Measurements from ENCODE around the gene IQCM.
"Not testable (repeated sequence)": the region's sequence is repeated elsewhere in the genome, so short reads cannot be mapped to it uniquely, and the experiment has no call there.

Gene IQCM

DNA sequence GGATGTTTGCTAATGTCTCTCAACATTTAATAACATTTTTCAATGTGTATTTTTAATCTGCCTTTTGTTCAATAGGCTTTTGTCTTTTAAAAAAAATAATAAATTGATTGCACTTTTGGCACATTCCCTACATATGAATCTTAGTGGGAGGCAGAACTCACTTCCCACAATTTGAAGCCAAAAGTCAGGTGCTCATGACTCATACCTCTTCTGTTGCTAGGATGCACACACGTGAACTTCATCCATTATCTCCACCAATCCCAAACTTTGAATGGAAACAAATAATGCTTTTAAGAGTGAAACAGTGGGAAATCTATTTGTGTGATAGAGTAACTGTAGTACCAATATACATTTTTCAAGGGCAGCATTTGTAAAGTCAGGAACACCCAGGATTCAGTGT lies 260.5 kb downstream of the IQCM start:
- no peak for DNase-seq

DNA sequence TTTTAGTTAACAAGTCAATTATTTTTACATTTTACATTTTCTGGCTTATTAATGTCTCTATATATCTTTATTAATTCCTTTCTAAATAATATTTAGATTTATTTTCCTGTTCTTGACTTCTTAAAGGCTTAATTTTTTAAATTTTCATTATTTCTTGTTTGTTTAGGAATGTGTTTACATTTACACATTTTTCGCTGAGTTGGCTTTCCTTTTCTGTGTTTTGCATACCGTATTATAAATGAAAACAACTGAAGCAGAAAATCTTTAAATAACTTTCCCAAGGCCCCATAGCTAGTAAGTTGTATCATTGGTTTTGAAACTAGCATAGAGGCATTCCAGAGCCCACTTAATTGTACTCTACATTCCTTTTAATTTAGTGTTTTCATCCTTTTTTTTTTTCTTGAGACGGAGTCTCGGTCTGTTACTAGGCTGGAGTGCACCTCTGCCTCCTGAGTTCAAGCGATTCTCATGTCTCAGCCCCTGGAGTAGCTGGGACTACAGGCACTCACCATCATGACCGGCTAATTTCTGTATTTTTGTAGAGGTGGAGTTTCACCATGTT lies 261.6 kb downstream of the IQCM start:
- no peak for DNase-seq

DNA sequence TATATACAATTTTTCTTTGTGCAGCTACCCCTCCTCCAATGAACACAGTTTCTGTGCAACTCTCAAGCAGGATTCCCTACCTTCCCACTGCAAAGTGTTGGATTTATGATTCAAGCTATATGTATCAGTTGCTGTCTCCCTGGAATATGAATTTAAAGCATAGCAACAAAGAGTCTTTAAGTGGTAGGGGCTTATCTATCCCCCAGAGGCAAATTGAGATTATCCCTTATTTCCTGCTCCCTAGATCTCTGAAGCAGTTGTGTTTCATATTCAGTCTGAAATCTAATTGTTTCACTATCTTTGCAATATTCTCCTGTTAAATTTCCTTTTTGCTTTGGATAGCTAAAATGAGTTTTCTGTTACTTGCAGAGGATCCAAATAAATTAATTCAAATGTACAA lies 263.0 kb downstream of the IQCM start:
- no peak for DNase-seq

DNA sequence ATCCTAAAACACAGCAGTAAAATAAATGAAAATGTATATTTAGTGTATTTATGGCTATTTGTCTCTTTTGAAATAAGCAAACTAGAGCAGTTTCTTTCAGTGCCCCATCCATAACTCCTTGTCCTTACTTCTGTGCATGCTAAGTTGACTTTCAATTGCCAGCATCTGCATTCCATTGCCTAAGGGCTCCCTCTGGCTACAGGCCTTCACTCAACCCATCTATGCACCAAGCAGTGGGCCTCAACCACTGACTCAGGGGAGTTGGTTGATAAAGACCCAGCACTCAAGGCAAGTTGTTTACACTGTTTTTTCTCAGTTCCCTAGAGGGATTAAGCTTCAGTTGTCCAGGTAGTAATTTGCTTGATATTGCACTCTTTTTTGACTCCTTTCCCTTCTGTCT lies 265.7 kb downstream of the IQCM start:
- no peak for DNase-seq

DNA sequence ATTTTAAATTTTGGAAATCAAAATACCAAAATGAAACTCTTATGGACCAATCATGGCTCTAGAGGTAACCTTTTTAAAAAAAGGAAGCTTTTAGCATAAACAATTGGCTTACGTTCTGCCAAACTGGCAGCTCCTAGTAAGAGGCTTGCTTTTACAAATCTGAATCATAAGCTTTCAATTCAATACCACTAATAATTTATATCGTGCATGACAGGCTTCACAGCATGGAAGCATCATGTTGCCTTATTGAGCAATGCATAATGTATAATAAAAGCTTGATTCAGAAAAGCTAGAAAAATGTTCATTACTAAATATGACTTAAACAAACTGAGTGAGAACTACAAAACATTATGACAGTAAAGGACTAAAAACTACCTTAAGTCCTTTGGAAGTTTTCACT lies 280.9 kb downstream of the IQCM start:
- no peak for DNase-seq

DNA sequence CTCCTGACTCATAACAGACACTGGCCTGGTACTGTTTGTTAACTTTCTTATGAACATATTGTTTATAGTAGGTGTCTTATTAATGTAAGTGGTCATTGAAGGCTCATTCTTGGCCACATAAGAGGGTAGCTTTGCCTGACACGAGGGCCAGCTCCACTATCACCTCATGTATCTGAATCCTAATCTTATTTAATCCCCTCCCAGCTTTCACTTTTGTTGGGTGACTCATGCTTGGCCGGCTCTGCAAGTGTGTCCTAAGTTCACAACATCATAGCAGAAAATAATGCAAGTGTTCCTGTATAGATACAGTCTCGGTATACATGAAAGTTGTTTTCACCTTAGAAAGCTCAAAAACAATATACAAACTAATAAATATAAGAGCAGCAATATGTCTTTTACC lies 283.8 kb downstream of the IQCM start:
- DNase-seq: no peak

DNA sequence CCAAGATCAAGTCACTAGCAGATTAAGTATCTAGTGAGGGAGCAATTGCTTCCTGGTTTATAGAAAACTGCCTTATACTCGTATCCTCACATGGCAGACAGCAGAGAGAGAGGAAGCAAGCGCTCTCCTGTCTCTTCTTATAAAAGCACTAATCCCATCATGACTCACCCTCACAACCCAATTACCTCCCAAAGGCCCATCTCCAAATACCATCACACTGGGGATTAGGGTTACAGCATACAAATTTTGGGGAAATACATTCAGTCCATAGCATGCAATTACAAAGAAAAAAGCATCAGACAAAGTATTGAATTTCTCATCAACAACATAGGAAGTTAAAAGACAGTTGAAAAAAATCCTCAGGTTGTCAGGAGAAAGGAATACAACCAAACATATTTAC lies 292.6 kb downstream of the IQCM start:
- DNase-seq: no peak

DNA sequence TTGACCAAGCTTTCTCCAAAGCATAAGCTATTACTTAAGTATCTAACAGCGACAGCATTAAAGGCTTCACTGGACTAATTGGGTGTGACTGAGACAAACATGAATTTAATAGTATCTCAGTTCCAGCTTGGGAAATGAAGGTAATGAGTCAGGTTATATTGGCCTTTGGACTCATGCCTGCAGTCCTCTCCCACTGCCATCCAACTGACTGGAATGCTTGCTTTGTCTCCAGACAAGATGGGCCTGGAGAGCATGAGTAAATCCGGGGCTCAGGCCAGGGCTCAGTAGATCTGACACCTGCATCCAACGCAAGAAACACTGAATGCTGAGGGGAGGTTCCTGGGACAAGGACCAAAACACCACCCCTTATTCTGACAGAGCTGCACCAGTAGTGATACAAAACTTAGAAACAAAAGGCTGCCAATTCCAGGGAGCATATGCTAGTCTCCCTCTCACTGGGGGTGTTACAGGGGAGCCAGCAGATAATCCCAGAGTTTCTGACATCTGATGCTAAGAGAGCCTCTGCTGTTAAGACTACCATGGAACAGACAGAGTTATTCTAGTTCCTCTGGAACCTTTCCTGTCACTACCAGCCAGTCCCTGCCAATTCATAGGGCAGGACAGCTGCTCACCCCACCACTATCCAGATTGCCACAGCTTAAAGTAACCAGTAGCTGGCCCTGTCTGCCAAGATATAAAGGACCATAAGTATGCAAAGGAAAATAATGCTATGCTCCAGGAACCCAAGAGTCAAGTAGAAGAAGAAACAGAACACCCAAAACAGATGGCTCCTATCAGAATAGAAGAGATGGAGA lies 293.8 kb downstream of the IQCM start:
- DNase-seq: no peak

DNA sequence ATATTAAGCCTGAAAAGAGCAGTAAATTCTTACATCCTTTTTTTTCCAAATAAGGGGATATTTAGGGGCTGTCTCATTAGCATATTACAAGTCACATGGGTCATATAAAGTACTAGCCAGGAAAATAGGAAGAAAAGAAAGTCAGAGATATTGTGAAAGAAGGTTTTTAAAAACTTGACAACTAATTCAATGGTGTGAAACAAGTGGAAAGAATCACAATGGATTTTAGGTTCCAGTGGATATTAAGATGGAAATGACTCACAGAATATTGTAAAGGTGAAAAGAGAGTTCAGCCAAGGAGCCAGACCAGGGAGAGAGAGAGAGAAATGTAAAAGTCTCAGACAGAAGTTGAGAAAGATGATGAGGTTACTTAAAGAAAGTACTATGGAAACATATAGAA lies 297.2 kb downstream of the IQCM start:
- no peak for DNase-seq

DNA sequence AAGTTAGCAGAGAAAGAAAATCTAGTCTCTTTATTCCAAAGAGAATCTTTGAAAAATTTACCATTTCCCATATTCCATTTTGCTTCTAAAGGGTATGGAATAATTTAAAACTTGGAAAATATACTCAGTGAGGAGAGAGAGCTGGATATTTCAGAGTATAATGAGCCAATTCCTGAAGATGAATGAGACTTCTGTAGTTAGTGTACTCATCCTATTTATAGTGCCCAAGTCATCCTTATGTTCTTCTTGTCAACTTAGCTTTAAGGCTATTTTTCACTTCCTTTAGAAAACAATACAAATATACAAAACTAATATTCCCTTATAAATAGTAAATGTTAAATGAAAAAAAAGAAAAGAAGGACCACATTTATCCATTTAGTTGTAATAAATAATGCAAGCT lies 302.6 kb downstream of the IQCM start:
- DNase-seq: no peak

DNA sequence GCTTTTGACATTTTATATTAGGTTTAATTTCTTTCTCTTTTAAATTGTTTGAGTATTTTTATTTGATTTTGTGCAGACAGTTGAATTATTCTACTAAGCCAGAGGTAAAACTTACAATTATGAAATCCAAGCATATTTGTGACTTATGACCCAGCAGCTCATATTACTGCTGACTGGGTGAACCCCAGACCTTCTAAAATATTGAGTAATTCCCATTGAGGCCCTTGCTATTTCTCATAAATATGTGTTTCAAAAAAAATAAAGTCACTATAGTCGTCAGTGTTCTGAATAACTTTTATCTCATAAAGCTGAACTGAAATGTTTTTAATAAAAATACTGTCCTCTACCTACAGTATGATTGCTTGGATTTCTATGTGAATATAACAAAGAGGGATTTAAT lies 303.1 kb downstream of the IQCM start:
- DNase-seq: no peak

DNA sequence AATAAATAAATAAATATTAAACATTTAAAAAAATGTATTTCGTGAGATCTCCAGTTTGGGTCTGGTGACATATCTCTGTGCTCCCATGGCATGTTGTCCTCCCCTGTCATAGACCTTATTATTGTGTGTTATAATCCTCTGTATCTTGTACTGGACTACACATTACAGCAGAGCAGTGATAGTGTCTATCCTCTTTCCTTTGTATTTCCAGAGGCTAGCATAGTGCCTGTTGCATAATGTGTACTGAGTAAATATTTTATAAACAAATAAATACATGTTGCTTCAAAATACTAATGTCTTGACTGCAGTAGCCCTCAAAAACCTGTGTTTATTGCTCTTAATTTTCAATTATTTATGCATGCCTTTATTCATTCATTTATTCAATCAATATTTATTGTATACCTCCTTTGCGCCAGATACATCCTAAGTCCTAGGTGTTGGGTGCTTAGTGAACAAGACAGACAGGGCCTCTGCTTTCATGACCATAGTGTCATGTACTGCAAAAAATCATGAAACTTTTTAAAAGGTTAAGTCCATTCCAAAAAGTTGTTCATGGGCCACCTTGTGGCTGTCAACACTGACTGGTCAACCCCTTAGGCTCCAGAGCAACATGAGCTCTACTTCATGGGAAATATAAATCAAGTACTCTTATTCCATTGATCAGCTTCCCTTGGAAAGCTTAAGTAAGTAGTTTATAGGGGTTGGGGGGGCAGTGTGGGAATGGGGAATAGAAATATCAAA lies 303.9 kb downstream of the IQCM start:
- no peak for DNase-seq

DNA sequence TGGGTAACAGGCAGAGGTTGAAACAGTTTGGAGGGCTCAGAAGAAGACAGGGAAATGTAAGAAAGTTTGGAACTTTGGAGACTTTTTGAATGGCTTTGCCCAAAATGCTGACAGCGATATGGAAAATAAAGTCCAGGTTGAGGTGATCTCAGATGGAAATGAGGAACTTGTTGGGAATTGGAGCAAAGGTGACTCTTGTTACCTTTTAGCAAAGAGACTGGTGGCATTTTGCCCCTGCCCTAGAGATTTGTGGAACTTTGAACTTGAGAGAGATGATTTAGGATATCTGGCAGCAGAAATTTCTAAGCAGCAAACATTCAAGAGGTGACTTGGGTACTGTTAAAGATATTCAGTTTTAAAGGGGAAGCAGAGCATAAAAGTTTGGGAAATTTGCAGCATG lies 308.3 kb downstream of the IQCM start:
- DNase-seq: not testable (repeated sequence)

DNA sequence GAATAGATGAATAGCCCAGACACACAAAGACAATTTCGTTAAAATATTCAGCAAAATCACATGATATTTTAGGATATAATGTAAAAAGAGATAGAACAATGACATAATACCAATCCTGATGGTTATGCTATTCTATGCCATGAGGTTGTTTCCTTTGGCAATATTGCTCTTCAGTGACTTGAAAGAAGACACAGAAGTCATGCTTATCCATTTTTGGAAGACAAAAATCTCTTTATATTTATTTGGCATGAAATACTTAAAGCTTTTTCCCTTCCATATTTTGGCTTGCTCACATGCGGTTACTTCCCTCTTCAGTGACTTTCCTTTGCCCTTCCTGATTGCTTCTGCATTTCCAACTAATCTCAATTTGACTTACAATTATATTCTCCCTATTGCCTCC lies 314.8 kb downstream of the IQCM start:
- DNase-seq: no peak

DNA sequence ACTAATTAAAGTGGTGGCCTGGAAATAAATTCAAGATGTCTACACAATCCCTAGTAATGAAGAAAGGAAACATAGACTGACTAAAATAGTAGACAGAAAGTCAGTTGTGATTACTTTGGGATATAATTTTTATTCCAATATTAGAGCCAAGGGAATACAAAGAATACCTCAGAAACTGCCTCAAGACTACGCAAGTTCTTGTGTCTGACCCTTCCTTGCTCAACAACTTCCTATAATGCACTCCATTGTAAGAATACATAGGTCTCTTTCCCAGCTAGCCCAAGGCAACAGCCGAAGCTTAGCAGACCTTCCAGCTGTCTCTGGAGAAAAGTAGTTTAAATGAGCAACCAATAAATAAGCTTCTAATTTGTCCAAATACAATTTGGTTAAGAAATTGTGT lies 315.9 kb downstream of the IQCM start:
- no peak for DNase-seq

DNA sequence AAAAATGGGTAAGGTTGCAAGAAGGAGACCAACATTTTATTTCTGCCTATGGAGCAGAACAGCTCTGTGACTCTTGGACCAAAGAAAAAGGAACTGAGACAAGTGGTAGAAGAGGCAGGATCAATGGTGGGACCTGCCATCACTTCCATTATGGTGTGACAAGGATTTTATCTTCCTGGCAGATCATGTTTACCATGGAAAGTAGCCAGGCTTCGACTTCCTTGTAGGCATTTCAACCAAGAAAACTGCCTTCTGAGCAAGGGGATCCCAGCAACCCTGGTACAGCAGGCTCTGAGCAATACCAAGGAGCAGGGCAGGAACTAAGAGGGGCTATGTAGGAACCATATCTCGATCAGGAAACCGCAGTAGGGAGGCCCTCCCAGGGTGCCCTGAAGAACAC lies 317.4 kb downstream of the IQCM start:
- no peak for DNase-seq

DNA sequence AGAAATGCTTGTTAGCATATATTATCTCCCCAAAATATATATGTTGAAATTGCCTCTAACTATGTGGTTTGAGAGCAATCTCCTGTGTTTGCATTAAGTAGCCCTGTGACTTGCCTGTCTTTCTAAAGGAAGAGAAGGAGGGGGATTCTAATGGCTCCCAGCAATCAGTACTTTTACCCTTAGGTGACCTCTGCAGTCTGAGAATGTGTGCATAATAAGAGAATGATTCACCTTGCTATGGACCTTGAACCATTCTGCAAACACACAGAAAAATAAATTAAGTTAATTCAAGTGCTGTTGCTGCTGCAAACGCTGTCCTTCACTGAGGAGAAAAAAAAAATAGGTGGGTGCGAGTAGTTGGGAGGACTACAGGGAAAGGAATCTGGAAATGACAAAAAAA lies 322.2 kb downstream of the IQCM start:
- no peak for DNase-seq

DNA sequence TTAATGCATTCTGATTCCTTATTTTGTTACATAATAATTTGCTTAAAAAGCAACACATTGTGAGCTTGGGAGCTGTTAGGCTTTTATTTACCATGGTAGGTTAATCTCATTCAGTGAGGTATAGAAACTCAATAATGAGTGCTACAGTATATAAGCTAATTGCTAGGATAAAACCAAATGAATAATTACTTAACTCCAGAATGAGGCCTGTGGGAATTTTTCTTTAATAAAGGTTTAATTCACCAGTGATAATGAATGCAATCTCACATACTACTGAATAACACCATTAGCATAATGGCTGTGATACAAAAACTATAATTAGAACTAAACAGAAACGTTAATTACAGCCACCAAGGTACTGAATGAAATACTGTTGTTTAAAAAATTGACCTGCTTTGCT lies 326.3 kb downstream of the IQCM start:
- DNase-seq: no peak

DNA sequence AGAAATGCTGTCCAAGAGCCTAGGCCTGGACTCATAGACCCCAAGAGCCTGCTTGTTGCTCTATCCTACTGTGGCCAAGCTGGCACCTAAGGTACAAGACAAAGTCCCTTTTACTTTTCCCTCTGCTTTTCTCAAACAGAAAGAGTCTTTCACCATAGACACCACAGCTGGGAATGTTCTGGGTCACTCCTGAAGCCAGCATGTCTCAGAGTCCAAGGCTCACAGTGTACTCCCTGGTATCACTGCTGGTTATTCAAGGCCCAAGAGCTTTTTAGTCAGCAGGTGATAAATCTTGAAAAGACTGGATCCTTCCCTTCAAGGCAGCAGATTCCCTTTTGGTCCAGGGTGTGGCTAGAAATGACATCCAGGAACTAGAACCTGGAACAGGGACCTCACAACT lies 328.8 kb downstream of the IQCM start:
- no peak for DNase-seq

DNA sequence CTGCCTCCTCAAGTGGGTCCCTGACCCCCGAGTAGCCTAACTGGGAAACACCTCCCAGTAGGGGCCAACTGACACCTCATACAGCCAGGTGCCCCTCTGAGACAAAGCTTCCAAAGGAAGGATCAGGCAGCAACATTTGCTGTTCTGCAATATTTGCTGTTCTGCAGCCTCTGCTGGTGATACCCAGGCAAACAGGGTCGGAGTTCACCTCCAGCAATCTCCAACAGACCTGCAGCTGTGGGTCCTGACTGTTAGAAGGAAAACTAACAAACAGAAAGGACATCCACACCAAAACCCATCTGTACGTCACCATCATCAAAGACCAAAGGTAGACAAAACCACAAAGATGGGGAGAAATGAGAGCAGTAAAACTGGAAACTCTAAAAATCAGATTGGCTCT lies 347.0 kb downstream of the IQCM start:
- DNase-seq: not testable (repeated sequence)

DNA sequence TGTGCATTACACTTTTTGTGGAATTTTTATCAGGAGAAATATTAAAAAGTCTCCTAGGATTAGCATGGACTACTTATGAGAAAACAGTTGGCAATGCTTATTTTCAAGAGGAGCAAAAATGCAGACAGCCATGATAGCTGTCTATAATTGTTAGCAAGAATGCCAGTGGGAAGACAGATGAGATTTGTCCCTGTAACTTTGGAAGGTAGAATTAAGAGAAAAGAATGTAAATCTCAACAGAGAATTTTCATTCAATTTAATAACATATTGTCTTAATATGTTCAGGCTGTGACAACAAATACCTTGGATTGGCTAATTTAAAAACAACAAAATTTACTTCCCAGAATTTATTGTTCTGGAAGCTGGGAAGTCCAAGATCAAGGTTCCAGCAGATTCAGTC lies 349.2 kb downstream of the IQCM start:
- DNase-seq: no peak

DNA sequence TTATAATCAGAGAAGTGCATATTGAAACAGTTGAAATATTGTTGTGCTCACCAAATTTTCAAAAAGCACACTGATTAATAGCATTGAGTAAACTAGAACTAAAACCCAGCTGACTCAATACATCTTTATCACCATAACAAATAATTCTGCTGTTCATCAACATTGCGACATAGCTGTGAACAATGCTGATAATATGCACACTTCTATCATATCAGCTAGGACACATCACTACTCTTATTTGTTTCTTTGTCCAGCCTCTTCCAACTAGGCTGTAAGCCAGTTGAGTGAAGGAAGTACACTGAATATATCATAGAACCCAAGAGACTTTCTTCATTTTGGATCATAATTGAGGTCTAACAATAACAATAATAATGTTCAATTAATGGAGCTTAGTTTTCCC lies 349.7 kb downstream of the IQCM start:
- DNase-seq: no peak

DNA sequence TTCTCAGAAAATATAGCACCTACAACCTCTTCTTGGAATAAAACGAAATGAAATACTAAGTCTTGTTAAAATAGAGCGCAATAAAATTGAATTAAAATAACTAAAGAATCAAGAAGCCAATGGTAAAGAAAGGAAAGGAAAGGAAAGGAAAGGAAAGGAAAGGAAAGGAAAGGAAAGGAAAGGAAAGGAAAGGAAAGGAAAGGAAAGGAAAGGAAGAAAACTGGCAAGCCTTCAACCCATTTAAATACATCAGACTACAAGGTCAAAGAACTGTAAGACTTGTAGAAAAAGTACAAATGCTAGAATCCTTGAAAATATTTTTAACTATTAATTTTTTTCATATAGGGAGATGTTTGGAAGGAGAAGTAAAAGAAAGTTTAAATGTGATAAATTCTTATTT lies 372.1 kb downstream of the IQCM start:
- no peak for DNase-seq

DNA sequence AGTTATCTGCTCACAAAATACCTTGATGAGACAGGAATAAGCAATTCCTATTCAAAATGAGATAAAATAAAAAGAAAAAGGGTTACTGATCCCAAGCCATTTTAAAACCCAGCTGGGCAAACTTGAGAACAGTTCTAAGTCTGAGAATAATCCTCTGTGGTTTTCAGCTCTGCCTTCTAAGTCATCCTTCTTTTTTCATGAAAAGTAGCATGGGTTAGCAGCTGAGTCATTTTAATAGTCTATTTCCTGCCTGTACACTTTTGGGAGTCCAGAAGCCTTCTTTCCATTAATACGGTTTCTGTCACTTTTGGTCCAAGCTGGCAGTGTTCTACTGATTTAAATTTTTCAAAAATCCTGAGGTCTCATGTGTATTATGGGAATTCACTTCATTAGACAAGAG lies 374.3 kb downstream of the IQCM start:
- no peak for DNase-seq

Data from activated T-cell treated with anti-CD3 and anti-CD28 coated beads for 4 hours (primary cell).